Measurements from ENCODE around the gene SLC32A1. TPM values are rescaled to one million over a fixed set of nuclear protein-coding genes. Genes with fewer than 3 reads are reported as not detected.

The SLC32A1 gene
- total and polyA plus RNA-seq, 7 donors = not detected

DNA sequence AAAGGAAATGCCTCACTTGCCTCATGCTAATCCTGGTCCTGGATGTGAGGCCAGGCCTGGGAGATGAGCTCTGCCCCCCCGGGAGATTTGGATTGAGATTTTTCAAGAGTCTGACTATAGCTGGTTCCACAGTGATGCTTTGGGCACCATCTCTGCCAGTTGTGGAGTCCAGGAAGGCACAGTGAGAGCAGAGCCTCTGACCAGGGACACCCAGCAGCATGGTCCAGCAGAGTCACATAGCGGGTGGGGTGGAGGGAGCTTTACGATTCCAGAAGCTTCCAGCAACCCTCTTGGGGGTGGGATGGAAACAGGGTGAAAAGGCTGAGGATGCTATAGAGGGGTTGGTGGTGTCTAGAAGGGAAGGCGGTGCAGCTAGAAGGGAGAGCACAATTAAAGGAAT, 8.7 kb downstream of the SLC32A1 start:
- TF ChIP-seq, protein P1, sequence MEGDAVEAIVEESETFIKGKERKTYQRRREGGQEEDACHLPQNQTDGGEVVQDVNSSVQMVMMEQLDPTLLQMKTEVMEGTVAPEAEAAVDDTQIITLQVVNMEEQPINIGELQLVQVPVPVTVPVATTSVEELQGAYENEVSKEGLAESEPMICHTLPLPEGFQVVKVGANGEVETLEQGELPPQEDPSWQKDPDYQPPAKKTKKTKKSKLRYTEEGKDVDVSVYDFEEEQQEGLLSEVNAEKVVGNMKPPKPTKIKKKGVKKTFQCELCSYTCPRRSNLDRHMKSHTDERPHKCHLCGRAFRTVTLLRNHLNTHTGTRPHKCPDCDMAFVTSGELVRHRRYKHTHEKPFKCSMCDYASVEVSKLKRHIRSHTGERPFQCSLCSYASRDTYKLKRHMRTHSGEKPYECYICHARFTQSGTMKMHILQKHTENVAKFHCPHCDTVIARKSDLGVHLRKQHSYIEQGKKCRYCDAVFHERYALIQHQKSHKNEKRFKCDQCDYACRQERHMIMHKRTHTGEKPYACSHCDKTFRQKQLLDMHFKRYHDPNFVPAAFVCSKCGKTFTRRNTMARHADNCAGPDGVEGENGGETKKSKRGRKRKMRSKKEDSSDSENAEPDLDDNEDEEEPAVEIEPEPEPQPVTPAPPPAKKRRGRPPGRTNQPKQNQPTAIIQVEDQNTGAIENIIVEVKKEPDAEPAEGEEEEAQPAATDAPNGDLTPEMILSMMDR (IDR thresholded peaks at IDR 0.05) = no peak

DNA sequence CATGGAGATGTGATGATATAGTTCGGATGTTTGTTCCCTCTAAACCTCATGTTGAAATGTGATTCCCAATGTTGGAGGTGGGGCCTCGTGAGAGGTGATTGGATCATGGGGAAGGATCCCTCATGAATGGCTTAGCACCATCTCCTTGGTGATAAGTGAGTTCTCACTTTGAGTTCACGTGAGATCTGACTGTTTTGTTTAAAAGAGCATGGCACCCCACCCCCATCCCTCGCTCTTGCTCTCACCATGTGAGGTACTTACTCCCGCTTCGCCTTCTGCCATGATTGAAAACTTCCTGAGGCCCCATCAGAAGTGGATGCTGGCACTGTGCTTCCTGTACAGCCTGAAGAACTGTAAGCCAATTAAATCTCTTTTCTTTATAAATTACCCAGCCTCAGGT, 10.9 kb downstream of the SLC32A1 start:
- Histone ChIP-seq H3K27me3 (ENCODE audit: insufficient read depth in 3 of 3, low read length in 2 of 3) (peaks cover 3 to 74% (median 9%) of the 10 kb centered on the region in 3 donors), H3K4me3 (no peak overlapping the region), H3K36me3 (ENCODE audit: insufficient read depth in 1 of 2, low read depth in 1 of 2) (no peaks in the 10 kb centered on the region), H3K4me1 (peaks cover 5% of the 10 kb centered on the region), H3K27ac (no peak overlapping the region), H3K9me3 (no peaks in the 10 kb centered on the region)
- ATAC-seq (no peak), DNase-seq (no peak)
- TF ChIP-seq, protein P1 (IDR thresholded peaks at IDR 0.05) = no peak
- 48 to 54% (median 51%) methylated on average over 6 of the region's 6 CpGs for WGBS, 3 donors
- intact Hi-C loops (cut with DNase I) = no loop called here

More for the DNA sequence above, 8.7 kb downstream of the SLC32A1 start:
- Histone ChIP-seq H3K4me3 (no peak overlapping the region), H3K27ac (no peak overlapping the region), H3K27me3 (ENCODE audit: insufficient read depth in 3 of 3, low read length in 2 of 3) (peaks cover 6 to 83% (median 17%) of the 10 kb centered on the region in 3 donors), H3K4me1 (peaks cover 5% of the 10 kb centered on the region), H3K36me3 (ENCODE audit: insufficient read depth in 1 of 2, low read depth in 1 of 2) (no peaks in the 10 kb centered on the region), H3K9me3 (no peaks in the 10 kb centered on the region)
- 79 to 88% (median 80%) methylated on average over 4 of the region's 4 CpGs for WGBS, 3 donors
- ATAC-seq (no peak), DNase-seq (no peak)
- intact Hi-C loops (cut with DNase I) = loop anchor here (5.0 kb wide), 2 partner anchors 81 to 86 kb away; no protein-coding TSS in a partner anchor

DNA sequence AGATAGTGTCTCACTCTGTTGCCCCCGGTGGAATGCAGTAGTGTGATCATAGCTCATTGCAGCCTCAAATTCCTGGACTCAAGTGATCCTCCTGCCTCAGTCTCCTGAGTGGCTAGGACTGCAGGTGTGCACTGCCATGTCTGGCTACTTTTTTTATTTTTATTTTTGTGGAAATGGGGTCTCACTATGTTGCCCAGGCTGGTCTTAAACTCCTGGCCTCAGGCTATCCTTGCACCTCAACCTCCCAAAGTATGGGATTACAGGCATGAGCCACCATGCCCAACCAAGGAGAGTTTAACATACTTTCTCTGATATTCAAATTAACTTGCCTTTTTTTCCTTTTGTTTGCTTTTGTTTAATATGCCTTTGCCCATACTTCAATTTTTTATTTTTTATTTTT, 13.6 kb downstream of the SLC32A1 start:
- no peak overlapping the region for H3K27ac ChIP-seq
- 75 to 89% (median 79%) methylated on average over 1 of the region's 1 CpG for WGBS, 3 donors
- no peaks in the 10 kb centered on the region for H3K36me3 ChIP-seq (ENCODE audit: insufficient read depth in 1 of 2, low read depth in 1 of 2)
- no peak for DNase-seq
- intact Hi-C loops (cut with DNase I) = no loop called here
- TF ChIP-seq, protein P1 (IDR thresholded peaks at IDR 0.05) = no peak
- peaks cover 8 to 73% (median 11%) of the 10 kb centered on the region in 3 donors for H3K27me3 ChIP-seq (ENCODE audit: insufficient read depth in 3 of 3, low read length in 2 of 3)
- no peaks in the 10 kb centered on the region for H3K9me3 ChIP-seq
- H3K4me1 ChIP-seq = no peaks in the 10 kb centered on the region
- no peak overlapping the region for H3K4me3 ChIP-seq
- ATAC-seq = no peak

GRCh38 chr20:38745757-38746156, 21.5 kb downstream of the SLC32A1 start:
- Histone ChIP-seq H3K36me3 (ENCODE audit: insufficient read depth in 1 of 2, low read depth in 1 of 2) (peaks cover 0 to 7% of the 10 kb centered on the region in 2 donors), H3K9me3 (no peaks in the 10 kb centered on the region), H3K27ac (no peak overlapping the region), H3K4me3 (no peak overlapping the region), H3K27me3 (ENCODE audit: insufficient read depth in 3 of 3, low read length in 2 of 3) (peaks cover 6 to 20% (median 7%) of the 10 kb centered on the region in 3 donors), H3K4me1 (peaks cover 10% of the 10 kb centered on the region)
- WGBS, 3 donors = 90 to 91% (median 90%) methylated on average over 2 of the region's 2 CpGs
- intact Hi-C loops (cut with DNase I) = no loop called here
- TF ChIP-seq, protein P1 (IDR thresholded peaks at IDR 0.05) = no peak
- ATAC-seq (no peak), DNase-seq (no peak)

Data from psoas muscle (tissue), 8 donors.